Jurkat, Clone E6-1 (cell line): Measurements from ENCODE around the gene FNDC7.
"Not testable (repeated sequence)": the region's sequence is repeated elsewhere in the genome, so short reads cannot be mapped to it uniquely, and the experiment has no call there.

Experiments used
- DNase-seq: peaks from one replicate; pipeline ENCODE4 v3.0.0-alpha.2; 2011; ENCODE audit warnings: low read depth, low spot score
- H3K4me3 ChIP-seq: 2 replicates; pipeline ENCODE4 v1.5.1; 2011; ENCODE audit warnings: mild to moderate bottlenecking, low read length, control low read depth, moderate library complexity

The FNDC7 gene

DNA sequence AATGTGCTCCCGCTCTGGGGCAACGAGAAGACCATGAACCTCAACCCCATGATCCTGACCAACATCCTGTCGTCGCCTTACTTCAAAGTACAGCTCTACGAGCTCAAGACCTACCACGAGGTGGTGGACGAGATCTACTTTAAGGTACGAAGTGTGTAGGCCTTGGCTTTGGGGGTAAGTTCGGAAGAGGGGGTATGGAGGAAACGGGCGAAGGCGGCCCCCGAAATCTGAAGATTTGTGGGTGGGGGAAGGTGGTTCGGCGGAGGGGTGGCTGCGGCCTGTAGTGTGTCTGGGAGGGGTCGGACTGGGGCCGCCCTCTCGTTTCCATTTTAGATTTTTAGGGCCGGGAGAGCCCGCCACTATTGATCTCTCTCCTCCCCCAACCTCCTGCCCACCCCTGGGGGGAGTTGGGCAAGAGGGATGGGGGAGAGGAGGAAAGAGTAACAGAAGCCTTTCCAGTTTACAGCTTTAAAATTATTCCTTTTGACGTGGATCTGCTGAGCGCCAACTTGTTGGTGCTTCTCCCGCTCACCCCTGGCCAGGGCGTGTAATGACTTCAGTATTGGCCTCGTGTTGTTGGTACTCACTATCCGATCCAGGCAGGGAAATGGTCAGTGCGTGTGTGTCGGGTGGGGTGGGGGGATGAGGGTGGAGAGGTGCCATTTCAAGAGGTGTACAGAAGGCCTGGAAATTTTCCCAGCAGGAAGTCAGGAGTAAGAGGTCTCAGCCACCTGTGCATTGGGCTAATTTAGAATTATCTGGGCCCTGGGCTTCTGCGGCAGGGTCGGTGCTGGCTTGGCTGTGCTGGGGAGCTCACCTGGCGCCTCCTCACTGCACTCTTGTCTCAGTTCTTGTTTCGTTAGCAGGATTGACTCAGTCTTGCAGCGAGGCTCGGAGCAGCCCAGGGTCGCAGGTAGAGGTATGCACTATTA, 19.7 kb upstream of the FNDC7 start:
- H3K4me3 ChIP-seq, result peak overlapping the region; percentile 87
- DNase-seq, result peak; percentile 93

DNA sequence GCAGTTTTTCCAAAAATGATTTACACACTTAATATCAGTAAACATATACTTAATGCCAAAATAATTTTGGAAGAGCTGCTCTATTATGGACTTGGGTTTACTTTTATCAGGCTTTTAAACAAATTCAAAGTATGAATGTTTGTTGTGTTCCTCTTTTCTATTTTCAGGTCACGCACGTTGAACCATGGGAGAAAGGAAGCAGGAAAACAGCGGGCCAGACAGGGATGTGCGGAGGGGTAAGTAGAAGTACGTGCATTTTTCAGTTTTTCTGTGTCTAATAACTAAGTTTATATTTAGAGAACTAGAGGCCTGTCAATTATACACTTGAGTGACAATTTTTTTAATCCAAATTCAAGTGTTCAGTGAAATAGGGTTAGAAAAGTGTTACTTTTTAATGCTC, 17.2 kb upstream of the FNDC7 start:
- H3K4me3 ChIP-seq, result no peak overlapping the region
- DNase-seq, result no peak

DNA sequence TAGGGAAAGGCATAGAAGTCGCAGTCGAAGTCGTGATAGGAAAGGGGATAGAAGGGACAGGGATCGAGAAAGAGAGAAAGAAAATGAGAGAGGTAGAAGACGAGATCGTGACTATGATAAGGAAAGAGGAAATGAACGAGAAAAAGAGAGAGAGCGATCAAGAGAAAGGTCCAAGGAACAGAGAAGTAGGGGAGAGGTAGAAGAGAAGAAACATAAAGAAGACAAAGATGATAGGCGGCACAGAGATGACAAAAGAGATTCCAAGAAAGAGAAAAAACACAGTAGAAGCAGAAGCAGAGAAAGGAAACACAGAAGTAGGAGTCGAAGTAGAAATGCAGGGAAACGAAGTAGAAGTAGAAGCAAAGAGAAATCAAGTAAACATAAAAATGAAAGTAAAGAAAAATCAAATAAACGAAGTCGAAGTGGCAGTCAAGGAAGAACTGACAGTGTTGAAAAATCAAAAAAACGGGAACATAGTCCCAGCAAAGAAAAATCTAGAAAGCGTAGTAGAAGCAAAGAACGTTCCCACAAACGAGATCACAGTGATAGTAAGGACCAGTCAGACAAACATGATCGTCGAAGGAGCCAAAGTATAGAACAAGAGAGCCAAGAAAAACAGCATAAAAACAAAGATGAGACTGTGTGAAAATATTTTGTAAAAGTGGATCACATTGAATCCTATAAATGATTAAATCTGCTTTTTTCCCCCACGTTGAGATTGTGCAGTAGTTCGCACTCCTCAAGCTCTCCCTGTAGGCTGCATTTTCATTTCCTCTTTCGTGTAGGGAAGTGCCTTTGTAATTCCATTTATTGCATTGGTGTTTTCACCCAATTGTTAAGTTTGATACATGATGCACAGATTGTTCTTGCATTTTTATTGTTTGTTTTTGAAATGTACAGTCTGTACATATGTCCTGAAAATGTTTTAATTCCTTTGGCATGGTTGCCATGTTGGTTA, 13.1 kb upstream of the FNDC7 start:
- no peak overlapping the region for H3K4me3 ChIP-seq
- no peak for DNase-seq

DNA sequence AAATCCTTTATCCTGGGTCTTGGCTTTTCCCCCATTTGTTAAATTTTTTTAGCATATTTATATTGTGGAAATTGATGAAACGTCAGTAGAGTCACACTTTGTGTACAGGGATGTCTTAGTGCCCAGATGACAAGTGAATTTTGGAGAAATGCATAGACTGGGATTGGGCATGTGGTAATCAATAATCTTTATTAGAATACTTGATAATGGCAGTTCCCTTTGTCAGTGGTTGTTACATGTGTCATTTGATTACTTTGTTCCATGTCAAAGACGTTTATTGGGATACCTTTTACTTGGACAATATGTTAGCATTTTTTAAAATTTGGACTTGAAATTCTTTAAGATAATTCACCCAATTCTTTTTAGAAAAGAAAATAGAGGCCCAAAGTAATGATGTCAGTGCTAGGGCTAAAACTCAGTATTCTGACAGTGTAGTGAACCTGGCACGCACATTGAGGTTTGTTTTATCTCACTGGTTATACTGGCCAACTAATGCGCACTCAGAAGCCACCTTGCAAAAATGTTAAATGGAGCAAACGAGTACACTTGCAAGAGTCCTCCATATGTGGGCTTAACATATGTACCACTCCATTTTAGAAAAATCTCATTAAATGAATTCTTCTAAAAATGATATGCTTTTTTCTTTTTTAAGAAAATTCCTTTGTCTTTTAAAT, 11.4 kb upstream of the FNDC7 start:
- no peak overlapping the region for H3K4me3 ChIP-seq
- no peak for DNase-seq

DNA sequence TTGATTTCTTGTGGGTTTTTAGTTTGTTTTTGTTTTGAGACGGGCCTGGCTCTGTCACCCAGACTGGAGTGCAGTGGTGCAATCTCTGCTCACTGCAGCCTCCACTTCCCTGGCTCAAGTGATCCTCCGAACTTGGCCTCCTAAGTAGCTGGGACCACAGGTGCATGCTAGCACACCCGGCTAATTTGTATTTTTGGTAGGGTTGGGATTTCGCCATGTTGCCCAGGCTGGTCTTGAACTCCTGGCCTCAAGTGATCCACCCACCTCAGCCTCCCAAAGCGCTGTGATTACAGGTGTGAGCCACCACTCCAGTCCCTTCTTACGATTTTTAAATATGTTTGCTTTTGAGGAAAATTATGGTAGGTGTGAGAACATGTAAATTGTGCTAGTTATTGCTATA, 10.6 kb upstream of the FNDC7 start:
- not testable (repeated sequence) for H3K4me3 ChIP-seq, DNase-seq

DNA sequence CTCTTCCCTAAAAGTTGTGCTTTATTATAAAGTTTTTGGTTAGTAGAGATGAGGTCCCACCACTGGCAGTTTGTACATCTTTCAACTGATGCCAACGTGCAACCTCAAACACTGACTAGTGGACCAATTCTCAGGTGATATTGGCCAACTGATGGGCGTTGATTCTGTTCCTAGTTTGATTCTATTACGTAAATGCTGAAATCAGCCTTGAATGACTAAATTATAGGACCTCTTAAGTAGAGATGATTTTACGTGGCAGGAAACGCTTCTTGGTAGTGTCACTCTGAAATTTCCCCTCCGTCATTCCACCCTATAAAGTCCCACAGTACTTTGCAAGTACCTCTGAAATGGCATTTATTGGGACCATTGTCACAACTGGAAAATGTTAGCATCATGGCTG, 8.8 kb upstream of the FNDC7 start:
- DNase-seq, result peak; percentile 37
- peak overlapping the region; percentile 17 for H3K4me3 ChIP-seq

DNA sequence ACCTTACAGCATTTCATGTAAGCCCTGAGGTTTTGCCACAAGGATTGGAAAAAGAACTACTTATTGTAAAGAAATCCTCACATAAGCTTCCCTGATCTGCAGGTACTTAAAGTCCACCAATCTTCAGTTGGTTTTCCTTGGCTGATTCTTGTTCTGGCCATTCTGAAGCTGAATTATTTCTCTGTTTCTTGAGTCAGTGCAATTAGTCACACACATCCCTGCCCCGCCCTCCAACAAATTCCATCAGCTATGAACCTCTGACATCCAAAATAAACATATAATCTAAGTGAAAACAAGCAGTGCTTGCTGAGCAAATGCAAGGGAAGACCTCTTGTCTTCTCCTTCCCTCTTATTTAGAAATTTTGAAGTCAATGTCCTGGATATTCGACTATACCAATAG, 8.2 kb upstream of the FNDC7 start:
- DNase-seq, result no peak
- H3K4me3 ChIP-seq, result no peak overlapping the region

DNA sequence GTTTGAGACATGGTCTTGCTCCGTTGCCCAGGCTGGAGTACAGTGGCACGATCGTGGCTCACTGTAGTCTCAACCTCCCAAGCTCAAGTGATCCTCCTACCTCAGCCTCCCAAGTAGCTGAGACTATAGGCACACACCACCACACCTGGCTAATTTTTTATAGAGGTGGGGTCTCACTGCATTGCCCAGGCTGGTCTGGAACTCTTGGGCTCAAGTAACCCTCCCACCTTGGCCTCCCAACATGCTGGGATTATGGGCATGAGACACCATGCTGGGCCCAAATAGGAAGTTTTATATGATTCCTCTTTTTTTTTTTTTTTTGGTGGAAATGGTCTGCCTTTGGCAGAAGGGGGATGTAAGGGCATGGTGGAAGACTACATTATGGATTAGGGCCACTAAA, 6.1 kb upstream of the FNDC7 start:
- no peak overlapping the region for H3K4me3 ChIP-seq
- DNase-seq, result no peak

DNA sequence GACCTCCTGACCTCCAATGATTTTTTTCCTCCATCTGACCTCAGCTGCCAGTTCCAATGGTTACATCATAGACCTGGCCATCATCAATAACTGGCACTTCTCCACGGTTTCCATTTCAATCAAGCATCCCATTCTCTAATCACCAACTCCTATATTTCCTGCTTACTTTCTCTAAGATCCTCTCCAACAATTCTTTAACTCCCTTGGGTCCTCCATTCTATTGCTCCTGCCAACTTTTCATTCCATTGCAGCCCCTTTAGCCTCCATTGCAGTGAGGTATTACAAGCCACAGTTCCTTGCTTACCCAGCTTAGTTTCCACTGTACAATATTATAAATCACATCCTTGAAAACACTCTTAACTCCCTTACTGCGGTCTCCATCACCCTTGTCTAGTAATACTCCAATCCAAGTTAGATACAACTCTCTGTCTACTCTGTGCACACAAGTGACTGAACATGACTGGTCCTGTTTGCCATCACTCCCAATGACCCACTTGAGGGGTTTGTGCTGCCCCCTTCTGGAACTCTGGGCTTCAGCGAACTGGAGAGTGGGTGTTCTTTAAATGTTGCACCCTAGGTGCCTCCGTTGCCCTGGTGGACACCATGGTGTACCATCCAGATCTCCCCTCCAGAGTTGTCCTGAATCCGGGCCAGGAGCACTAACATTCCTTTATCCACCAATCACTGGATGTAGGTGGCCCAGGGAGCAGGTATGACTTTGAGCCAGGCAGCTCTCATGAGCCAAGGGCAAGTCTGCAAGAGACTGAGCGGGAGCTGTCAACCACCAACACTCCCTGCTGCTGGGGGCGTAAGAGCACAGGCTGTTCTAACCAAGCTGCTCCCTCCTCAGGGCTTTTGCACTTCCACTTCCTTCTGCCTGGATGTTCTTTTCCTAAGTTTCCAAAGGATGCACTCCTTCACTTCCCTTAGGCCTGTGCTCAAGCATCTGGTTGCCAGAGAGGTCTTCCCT, 3.7 kb upstream of the FNDC7 start:
- DNase-seq, result peak; percentile 54
- no peak overlapping the region for H3K4me3 ChIP-seq

DNA sequence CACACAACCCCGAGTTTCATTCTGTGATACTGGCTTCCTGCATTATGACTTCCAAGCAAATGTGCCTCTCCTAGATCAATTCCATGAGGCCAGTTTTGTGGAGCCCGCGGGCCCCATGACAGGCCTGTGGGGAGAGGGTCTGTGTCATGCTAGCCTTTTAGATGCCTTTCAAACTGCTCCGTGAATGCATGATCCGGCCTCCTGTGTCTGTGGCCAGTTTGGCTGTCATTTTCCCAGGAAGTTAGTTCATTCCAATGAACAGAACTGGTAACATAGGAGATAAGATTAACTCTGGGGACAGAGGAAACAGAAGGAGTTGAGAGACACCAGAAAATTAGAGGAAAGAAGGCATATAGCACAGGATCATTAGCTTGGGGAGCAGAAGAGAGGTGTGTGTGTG, 3.2 kb downstream of the FNDC7 start:
- DNase-seq, result no peak
- no peak overlapping the region for H3K4me3 ChIP-seq

DNA sequence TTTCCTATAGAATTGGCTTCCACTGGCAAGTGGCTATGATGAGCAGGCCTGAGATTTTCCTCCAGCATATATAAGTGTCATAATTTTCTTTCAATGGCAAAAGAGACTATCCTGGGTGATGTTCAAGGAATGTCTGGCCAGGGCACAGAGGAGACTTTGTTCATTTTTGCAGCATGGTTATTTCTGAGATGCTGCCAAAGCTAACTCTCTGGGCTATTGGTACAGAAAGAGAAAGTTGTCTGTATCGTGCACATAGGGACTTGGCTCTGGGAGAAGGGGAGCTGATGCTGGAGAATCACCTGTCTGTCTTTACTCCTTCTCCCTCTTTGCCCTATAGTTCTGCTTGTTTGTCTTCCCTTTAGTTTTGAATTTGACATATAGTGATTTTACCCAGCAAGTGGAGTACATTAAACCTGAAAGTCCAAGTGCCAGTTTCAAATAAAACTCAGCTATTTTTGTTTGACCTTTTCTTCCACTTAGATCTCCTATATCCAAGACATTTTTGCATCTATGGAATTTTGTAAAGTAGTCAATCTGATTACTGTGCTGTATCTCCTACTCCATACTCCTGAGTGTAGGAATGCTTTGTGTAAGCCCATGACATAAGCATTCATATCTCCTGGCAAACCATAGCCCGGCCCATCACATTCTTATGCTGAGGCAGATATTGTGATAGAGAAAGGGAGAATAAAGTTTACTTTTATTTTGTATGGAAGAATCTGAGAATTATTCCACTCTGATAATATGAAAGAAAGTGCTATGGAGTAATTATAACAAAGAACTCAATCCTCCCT, 3.9 kb downstream of the FNDC7 start:
- H3K4me3 ChIP-seq, result no peak overlapping the region
- no peak for DNase-seq

DNA sequence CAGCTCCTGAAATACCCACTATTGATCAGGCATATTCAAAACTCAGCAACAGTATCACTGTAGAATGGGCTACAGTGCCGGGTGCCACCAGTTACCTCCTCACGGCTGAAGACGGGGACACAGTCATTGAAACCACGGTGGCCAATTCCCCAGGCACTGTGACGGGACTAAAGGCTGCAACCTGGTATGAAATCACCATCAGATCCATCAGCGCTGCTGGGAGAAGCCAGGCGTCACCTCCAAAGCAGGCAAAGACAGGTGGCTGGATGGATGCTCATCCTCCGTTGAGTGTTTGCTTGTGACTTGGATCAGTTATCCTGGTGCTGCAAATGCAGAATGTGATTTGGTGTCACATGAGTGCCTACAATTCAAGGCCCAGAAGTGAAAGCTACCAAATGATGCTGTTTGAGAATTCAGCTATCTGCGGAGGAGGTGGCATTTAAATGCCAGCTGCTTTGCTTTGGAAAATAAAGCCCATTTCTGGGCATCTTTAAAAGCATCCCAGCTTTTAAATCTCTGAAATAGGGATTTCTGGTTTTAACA, 5.1 kb downstream of the FNDC7 start:
- no peak overlapping the region for H3K4me3 ChIP-seq
- no peak for DNase-seq

DNA sequence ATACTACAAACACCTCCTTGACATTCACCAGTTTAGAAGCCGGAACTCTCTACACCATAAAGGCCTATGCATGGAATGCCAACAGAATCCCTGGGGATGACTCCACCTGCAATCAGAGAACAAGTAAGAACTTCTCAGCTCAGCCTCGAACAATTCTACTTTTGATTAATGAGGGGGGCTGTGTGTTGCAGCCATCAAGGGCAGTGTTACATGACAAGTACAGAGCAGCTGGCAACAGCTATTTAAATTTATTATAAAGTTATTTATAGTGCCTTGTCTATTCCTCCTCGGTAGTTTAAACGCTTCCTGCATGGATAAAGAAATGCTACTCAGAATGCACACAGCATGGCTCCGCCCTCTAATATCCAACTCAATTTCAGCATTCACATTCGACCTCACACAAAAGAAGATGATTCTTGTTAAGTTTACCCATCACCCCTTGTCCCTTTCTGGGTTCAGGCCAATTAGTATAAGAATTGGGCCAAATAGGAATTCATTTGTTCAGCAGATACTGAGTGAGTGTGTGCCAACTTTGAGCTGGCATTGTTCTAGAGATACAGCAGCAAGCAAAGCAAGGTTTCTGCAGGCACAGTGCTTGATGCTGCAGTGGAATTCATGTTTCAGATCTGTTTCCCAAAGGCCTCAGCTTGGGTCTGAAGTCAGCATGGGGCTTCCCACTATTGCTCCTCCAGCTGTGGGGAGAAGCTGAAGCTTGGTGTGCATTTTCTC, 6.4 kb downstream of the FNDC7 start:
- H3K4me3 ChIP-seq, result no peak overlapping the region
- no peak for DNase-seq

DNA sequence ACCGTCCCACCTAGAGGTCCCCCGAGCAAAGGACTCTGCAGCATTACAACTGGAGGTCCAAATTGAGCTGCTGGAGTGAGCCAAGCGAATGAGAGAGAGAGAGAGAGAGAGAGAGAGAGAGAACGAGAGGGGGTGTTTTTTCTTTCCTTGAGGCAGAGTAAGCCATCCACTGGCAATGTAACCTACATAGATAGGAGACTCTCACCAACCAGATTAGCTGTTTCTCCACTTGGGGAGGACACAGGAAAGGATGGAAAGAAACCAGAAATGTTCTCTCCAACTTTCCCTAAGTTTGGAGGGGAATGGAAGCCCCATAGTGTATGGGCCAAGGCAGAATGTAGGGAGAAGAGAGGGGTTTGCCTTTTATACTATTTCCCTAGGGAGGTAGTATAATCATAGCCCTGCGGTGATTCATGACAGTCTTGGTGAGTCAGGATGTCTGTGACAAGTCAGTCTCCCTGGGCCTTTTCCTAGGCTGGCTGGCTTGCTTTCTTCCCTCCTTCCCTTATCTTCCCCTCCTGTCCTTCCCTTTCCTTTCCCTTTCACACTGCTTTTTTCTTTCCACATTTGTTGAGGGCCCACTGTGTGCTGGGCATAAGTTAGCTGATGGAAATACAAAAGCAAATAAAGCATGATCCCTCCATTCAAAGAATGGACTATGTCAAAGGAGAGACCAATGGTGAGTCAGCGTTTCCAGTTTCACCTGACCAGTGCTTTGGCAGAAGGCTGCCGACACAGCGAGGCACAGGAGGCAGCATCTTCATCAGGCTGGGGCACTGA, 7.1 kb downstream of the FNDC7 start:
- no peak overlapping the region for H3K4me3 ChIP-seq
- no peak for DNase-seq

DNA sequence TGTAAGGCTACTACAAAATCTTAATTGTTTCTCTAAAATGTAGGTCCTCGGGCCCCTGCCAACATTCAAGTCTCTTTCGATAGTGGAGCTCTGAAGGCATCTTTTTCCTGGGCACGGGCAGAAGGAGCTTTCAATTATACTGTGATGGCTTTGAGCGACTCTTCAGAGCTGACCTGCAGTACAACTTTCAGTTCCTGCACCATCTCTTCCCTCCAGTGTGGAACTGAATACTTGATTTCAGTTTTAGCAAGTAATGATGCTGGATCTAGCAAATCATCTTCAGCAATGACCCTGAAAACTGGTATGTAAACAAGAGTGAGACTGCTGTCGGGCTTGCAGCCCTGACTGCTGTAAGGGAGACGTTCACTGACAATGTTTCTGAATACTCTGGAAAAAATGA, 9.6 kb downstream of the FNDC7 start:
- H3K4me3 ChIP-seq, result no peak overlapping the region
- no peak for DNase-seq

DNA sequence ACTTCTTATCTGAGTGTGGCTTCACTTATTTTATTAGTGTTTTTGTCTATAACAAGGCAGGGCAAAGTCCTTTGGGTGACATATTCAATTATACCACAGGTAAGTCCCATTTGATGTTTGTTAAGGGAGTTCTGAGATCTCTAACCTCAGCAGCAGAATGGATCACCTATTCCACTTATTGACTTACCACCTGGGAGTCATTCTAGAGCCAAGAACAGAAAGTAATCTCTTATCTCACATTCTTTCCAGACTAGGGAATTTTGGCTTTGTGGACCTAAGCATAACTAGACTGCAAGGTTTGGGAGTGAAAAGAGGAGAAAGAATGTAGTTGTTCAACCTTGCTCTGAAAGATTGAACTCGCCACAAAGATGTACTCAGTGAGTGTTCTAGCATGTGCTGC, 13.2 kb downstream of the FNDC7 start:
- no peak overlapping the region for H3K4me3 ChIP-seq
- DNase-seq, result no peak
